ENCODE data around the gene DDX27. TPM values are rescaled to one million over a fixed set of nuclear protein-coding genes. Genes with fewer than 3 reads are reported as not detected.

Gene DDX27
- total RNA-seq, 2 experiments from 2014 or later: 116 to 126 TPM

DNA sequence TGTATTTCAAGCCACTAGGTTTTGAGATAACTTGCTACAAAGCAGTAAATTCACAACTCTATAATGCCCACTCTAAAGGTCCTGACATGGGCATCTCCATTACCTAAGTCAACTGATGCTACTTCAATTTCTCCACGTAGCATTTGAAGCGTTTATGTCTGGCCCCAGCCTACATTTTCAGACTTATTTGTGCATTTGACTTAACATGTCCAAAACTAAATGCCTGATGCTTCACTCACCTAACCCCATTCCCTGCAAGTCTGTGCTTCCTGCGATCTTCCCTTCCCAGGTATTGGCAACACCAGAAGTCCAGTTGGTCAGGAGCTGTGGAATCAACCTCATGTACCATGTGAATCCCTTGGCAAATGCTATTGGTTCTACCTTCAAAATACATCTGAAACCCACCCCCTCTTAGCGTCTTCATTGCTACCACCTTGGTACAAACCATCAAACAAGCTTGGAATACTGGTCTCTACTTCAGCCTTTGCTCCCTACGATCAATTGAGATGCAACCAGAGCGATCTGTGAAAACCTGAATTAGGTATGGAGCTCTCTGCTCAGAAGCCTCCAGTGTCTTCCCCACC lies 71.5 kb downstream of the DDX27 start:
- POLR2A ChIA-PET: interaction anchor here (0.9 kb wide), 1 partner anchor 72 kb away, joined by 4 read pairs; the partner anchor contains the start of gene DDX27

DNA sequence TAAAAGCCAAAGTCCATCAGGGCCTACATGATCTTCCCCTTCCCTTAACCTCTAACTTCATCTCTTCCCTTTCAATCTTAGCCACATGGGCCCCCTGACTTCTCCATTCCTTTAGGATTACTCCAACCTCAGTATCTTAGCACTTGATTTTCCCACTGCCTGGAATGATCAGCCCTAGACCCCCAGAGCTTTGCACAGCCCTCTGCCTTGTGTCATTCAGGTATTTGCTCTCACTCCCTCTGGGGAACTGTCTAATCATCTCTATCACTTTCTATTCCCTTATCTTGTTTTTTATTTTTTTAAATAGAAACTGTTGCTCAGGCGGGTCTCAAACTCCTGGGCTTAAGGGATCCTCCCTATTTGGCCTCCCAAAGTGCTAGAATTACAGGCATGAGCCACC lies 72.0 kb downstream of the DDX27 start:
- no peak overlapping the region for H3K4me3 Mint-ChIP-seq
- peaks cover 94% of the 10 kb centered on the region for H3K36me3 Mint-ChIP-seq (ENCODE audit: low read depth)
- H3K9me3 ChIP-seq (ENCODE audit: control insufficient read depth in 1 of 2, insufficient read depth in 1 of 2, low read length in 2 of 2): peaks cover 26 to 33% of the 10 kb centered on the region in 2 experiments
- H3K36me3 ChIP-seq (ENCODE audit: insufficient read depth, low read length): peaks cover 56% of the 10 kb centered on the region
- ChIA-PET CTCF (no interaction called here), POLR2A (interaction anchor here (0.7 to 0.9 kb wide), 2 partner anchors 11 to 72 kb away, joined by 3 to 4 read pairs; partner anchors contain the start of gene DDX27)
- H3K27ac ChIP-seq (ENCODE audit: low read depth in 1 of 2, low read length in 2 of 2): no peak overlapping the region
- no peak overlapping the region for H3K4me3 ChIP-seq (ENCODE audit: low read length)
- H3K27ac Mint-ChIP-seq: no peak overlapping the region
- no peaks in the 10 kb centered on the region for H3K27me3 ChIP-seq (ENCODE audit: control insufficient read depth in 1 of 2, insufficient read depth in 2 of 2, low read length in 2 of 2)
- peaks cover 20% of the 10 kb centered on the region for H3K9me3 Mint-ChIP-seq
- DNase-seq: no peak
- H3K27me3 Mint-ChIP-seq: no peaks in the 10 kb centered on the region
- intact Hi-C loops (cut with DNase I, micrococcal nuclease): no loop called here
- H3K4me1 Mint-ChIP-seq (ENCODE audit: low read depth): peaks cover 5% of the 10 kb centered on the region
- ATAC-seq (ENCODE audit: poor library complexity): no peak
- no peaks in the 10 kb centered on the region for H3K4me1 ChIP-seq (ENCODE audit: insufficient read depth, low read length)
- TF ChIP-seq, protein P1, sequence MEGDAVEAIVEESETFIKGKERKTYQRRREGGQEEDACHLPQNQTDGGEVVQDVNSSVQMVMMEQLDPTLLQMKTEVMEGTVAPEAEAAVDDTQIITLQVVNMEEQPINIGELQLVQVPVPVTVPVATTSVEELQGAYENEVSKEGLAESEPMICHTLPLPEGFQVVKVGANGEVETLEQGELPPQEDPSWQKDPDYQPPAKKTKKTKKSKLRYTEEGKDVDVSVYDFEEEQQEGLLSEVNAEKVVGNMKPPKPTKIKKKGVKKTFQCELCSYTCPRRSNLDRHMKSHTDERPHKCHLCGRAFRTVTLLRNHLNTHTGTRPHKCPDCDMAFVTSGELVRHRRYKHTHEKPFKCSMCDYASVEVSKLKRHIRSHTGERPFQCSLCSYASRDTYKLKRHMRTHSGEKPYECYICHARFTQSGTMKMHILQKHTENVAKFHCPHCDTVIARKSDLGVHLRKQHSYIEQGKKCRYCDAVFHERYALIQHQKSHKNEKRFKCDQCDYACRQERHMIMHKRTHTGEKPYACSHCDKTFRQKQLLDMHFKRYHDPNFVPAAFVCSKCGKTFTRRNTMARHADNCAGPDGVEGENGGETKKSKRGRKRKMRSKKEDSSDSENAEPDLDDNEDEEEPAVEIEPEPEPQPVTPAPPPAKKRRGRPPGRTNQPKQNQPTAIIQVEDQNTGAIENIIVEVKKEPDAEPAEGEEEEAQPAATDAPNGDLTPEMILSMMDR (IDR thresholded peaks at IDR 0.05): no peak

More for the DNA sequence above, 71.5 kb downstream of the DDX27 start:
- Mint-ChIP-seq H3K27ac (no peak overlapping the region), H3K27me3 (no peaks in the 10 kb centered on the region), H3K9me3 (peaks cover 20% of the 10 kb centered on the region), H3K4me3 (no peak overlapping the region), H3K4me1 (ENCODE audit: low read depth) (peaks cover 5% of the 10 kb centered on the region), H3K36me3 (ENCODE audit: low read depth) (peaks cover 96% of the 10 kb centered on the region)
- no peaks in the 10 kb centered on the region for H3K27me3 ChIP-seq (ENCODE audit: control insufficient read depth in 1 of 2, insufficient read depth in 2 of 2, low read length in 2 of 2)
- DNase-seq (no peak), ATAC-seq (ENCODE audit: poor library complexity) (no peak)
- CTCF ChIA-PET: no interaction called here
- no peaks in the 10 kb centered on the region for H3K4me1 ChIP-seq (ENCODE audit: insufficient read depth, low read length)
- H3K9me3 ChIP-seq (ENCODE audit: control insufficient read depth in 1 of 2, insufficient read depth in 1 of 2, low read length in 2 of 2): peaks cover 31 to 38% of the 10 kb centered on the region in 2 experiments
- peaks cover 61% of the 10 kb centered on the region for H3K36me3 ChIP-seq (ENCODE audit: insufficient read depth, low read length)
- intact Hi-C loops (cut with DNase I, micrococcal nuclease): no loop called here
- no peak overlapping the region for H3K27ac ChIP-seq (ENCODE audit: low read depth in 1 of 2, low read length in 2 of 2)
- TF ChIP-seq, protein P1 (IDR thresholded peaks at IDR 0.05): no peak
- H3K4me3 ChIP-seq (ENCODE audit: low read length): no peak overlapping the region

DNA sequence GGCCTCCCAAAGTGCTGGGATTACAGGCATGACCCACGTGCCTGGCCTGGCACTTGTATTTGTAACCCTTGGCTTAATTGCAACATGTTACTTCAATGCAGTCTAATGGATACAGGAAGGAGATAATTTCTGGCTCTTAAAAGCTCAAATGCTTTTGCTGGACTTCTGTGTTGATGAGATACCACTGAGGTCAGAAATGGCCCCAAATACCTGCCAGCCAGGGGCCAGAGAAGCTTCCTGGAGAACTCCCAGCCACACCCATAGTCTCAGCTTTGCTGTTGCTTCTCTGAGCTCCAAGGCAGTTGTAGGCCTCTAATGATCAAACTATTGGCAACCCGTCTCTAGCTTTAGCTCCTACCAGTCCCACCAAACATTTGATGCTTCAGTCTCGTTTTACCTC lies 72.8 kb downstream of the DDX27 start:
- peaks cover 5% of the 10 kb centered on the region for H3K4me1 Mint-ChIP-seq (ENCODE audit: low read depth)
- Histone ChIP-seq H3K27me3 (ENCODE audit: control insufficient read depth in 1 of 2, insufficient read depth in 2 of 2, low read length in 2 of 2) (no peaks in the 10 kb centered on the region), H3K36me3 (ENCODE audit: insufficient read depth, low read length) (peaks cover 48% of the 10 kb centered on the region), H3K27ac (ENCODE audit: low read depth in 1 of 2, low read length in 2 of 2) (no peak overlapping the region), H3K4me1 (ENCODE audit: insufficient read depth, low read length) (no peaks in the 10 kb centered on the region), H3K4me3 (ENCODE audit: low read length) (no peak overlapping the region), H3K9me3 (ENCODE audit: control insufficient read depth in 1 of 2, insufficient read depth in 1 of 2, low read length in 2 of 2) (peaks cover 18 to 25% of the 10 kb centered on the region in 2 experiments)
- POLR2A ChIA-PET: interaction anchor here (0.8 kb wide), 1 partner anchor 9 kb away, joined by 3 read pairs; no protein-coding TSS in a partner anchor
- H3K4me3 Mint-ChIP-seq: no peak overlapping the region
- no peak overlapping the region for H3K27ac Mint-ChIP-seq
- ATAC-seq (ENCODE audit: poor library complexity) (no peak), DNase-seq (no peak)
- no peaks in the 10 kb centered on the region for H3K27me3 Mint-ChIP-seq
- TF ChIP-seq, protein P1 (IDR thresholded peaks at IDR 0.05): no peak
- peaks cover 14% of the 10 kb centered on the region for H3K9me3 Mint-ChIP-seq
- peaks cover 92% of the 10 kb centered on the region for H3K36me3 Mint-ChIP-seq (ENCODE audit: low read depth)
- intact Hi-C loops (cut with DNase I, micrococcal nuclease): no loop called here
- CTCF ChIA-PET: no interaction called here
